GM12891 (cell line): ENCODE results near the gene NOC4L.

Experiments used
- PAX5 ChIP-seq: IDR thresholded peaks from 2 replicates; pipeline ENCODE4 v1.6.1; 2011; ENCODE audit warnings: low read length, moderate library complexity, mild to moderate bottlenecking; ENCODE audit not compliant: insufficient read depth, severe bottlenecking
- POLR2A ChIP-seq: IDR thresholded peaks from 2 replicates; pipeline ENCODE4 v1.6.1; 2011; ENCODE audit warnings: low read depth, low read length, control low read depth
- POLR2AphosphoS5 ChIP-seq: IDR thresholded peaks from 2 replicates; pipeline ENCODE4 v1.6.1; 2011; ENCODE audit warnings: low read depth, low read length, control low read depth
- SPI1 ChIP-seq: IDR thresholded peaks from 2 replicates; pipeline ENCODE4 v1.6.1; 2011; ENCODE audit warnings: low read depth, low read length, control low read depth
- TAF1 ChIP-seq: IDR thresholded peaks from 2 replicates; pipeline ENCODE4 v1.6.1; 2011; ENCODE audit warnings: low read depth, low read length, control low read depth

- TF ChIP-seq POLR2A (no peak), POLR2AphosphoS5 (no peak), SPI1 (no peak), TAF1 (no peak), PAX5 (no peak)
Measured at GRCh38 chr12:132148368-132149045, 4.2 kb downstream of the NOC4L start.
